ENCODE results near the gene TNS1.
"Not testable (repeated sequence)": the region's sequence is repeated elsewhere in the genome, so short reads cannot be mapped to it uniquely, and the experiment has no call there.

Gene TNS1

DNA sequence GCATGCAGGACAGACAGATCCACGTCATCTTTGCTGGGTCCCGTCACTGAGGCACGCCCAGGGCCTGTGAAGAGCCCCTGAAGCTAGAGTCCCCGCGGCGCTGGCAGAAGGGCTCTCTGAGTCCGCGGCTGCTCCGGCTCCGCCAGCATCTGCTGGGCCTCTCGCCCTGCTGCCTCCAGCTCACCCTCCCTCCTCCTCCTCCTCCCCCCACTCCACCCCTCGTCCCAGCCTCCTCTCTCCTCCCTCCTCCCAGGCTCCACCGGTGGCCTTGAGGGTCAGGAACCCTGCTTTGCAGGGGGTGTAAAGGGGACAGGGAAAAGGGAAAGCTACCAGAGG lies at the start of gene TNS1:
TNS1 (minus strand) TSS at position 151 of the 336 bp plus-strand sequence; CDS start at position 28, 123 bp downstream.
- no peak for DNase-seq

DNA sequence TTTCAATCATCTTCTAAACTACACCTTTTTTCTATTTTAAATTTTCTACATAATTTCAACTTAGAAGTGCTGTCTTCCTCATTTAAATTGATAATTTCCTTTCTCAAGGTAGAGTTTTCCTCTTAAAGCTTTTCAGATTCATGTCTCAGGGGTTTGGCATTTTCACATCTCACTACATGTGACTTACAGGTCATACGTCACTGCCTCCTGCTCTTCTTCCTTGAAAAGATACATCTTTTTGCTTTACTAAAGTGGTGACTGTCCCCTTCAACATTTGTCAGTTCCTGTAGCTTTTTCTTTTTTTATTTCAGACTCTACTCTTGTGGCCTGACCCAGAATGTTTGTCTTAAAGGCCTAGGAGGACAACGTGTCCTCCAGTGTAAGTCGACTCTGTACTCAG lies 49.1 kb upstream of the TNS1 start:
- no peak for DNase-seq

DNA sequence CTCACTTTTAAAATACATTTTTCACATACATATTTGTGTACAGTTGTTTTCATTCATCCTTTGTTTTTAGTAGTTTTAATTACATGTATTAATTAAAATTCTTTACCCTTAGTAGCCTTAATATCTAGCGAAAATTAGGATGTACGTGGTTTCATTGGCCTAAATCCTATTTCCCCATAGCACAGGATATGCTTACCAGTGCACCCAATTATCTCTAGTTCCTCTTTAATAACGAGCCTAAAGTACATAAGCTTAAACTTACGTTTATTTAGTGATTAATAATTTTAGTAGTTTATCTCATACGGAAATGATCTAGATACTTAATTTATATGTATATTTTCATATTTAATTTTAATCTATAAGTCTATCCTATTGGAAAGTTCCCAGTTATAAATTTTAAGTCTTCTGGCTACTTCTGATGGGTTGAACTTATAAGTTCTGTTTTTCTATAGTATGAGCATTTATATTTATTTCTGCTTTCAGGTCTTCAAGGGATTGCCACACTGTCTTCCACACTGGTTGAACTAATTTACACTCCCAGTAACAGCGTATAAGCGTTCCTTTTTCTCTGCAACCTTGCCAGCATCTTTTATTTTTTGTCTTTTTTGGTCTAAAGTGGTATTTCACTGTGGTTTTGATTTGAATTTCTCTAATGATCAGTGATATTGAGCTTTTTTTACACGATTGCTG lies 44.9 kb upstream of the TNS1 start:
- no peak for DNase-seq

DNA sequence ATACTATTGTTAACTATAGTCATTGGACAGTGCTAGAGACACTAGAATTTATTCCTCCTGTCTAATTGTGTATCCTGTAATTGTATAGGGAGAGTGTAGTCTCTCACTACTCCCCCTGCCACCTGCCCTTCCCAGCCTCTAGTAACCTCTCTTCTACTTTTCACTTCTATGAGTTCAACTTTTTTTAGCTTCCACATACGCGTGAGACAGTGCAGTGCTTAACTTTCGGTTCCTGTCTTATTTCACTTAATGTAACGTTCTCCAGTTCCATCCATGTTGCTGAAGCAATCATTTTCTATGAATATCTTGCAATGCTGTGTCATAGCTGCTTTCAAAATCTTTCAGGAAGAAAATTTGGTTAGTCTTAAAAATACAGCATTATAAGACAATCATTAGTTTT lies 43.4 kb upstream of the TNS1 start:
- DNase-seq: no peak

DNA sequence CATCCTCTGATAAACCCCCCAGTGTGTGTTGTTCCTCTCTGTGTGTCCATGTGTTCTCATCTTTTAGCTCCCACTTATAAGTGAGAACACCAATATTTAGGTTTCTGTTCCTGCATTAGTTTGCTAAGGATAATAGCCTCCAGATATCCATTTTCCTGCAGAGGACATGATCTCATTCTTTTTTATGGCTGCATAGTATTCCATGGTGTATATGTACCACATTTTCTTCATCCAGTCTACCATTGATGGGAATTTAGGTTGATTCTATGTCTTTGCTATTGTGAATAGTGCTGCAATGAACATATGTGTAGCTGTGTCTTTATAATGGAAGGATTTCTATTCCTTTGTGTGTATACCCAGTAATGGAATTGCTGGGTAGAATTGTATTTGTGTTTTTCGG lies 41.8 kb upstream of the TNS1 start:
- not testable (repeated sequence) for DNase-seq

DNA sequence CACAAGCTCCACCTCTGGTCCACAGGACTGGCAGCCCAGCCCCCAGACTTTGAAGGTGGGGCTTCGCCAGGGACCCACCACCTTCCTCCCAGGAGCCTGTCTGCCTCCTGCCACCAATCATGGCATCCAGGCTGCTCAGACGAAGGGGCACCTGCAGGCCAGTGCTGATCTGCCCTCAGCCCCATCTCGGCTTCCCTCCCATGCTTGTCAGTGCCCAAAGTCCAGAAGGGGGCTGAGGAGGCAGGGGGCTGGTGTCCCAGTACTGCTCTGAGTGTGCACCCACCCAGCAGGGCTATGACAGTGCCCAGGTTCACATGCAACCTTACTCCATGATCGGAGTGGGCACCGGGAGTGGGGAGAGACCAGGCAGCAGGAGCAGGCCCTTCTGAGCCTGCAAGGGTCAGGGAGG lies 40.9 kb upstream of the TNS1 start:
- DNase-seq: no peak

DNA sequence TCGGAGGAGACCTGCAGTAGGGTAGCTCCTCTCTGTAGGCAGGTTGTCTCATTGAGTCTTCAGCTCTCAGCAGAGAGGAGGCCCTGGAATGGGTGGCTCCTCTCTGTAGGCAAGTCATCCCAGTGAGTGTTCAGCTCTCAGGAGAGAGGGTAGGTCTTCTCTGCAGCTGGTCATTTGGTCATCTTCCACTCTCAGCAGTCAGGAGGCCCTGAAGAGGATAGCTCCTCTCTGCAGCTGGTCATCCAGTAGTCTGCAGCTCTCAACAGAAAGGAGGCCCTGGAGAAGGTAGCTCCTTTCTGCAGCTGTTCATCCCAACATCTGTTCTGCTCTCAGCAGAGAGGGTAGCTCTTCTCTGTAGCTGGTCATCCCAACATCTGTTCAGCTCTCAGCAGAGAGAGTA lies 40.3 kb upstream of the TNS1 start:
- no peak for DNase-seq

DNA sequence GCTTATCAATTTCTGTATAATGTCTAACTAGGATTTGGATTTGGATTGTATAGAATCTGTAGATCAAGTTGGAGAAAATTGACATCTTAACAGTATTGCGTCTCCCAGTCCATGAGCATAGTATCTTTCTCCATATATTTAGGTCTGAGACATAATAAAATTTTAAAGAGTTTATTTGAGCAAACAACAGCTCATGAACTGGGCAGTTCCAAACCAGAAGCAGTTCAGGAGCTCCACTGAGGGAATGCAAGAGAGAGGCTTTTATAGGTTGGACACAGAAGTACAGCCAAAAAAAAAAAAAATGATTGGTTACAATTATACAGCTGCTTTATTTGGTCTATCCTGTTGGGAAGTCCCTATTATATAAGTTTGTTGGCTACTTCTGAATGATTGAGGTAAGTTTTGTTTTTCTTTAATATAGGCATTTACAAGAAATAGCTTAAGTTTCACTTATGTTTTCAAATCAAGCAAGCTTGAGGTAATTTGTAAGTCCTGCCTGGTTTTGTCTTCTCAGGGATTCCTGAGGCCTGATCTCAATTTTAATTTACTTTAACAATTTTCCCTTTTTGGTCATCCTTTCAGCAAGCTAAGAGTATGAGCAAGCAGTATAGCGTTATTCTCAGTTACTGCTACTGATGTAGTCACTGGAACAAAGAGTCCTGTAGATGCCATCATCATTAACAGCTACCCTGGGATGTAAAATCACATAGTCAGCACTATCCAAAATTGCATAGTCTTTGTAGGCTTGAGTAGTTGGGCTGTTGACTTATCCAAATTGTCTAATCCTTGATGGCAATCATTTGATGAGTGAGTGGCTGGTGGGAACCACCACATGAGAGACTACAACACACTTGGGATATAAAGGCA lies 38.7 kb upstream of the TNS1 start:
- no peak for DNase-seq

DNA sequence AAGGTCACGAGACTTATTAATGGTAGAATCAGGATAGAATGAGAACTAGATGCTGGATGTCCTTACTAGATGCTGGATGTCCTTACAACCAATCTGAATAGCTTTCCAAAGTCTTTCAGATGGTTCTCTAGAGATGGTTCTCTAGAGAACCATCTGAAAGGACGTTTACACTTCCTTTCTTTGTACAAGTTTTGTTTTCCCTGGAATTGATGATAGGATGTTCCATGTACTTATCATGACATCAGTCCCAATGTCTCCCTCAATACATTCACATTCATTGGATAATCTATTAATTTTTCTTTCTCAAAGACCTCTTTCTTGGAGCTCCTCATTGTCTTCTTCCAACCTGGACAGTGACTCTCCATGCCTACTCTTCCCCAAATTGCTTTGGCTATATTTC lies 38.1 kb upstream of the TNS1 start:
- no peak for DNase-seq

DNA sequence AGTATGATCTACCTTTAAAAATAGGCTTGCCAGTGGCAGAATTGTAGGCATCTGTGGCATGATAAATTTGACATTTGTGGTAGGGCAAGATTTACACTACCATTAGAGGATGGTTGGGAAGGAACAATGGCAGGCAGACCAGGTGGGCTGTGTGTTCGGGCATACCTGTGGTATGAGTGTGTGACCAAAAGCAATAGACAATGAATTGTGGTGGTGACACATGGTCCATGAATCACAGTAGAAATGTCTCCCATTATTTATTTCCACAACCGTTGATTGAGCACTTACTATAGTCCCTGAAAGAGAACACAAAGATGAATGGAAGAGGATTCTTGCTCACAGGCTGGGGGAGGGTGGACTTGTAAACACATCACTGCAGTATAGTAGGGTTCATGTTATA lies 36.4 kb upstream of the TNS1 start:
- no peak for DNase-seq

DNA sequence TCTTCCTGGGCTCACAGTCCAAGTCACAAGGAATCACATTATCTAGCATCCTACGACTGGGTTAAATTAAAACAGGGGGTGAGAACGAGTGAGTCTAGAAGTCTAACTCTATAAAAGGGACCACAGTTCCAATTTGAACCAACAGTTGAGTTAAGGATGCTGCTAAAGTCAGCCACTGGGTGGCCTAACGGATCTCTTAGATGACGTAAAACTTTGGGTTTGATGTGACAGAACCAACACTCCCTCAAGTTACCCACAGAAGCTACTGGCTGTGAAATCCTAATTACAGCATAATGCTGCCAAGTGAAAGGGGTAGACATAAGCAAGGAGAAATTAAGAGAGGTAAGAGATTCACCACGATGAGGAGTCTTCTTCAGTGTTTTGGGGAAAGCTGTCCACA lies 33.6 kb upstream of the TNS1 start:
- no peak for DNase-seq

DNA sequence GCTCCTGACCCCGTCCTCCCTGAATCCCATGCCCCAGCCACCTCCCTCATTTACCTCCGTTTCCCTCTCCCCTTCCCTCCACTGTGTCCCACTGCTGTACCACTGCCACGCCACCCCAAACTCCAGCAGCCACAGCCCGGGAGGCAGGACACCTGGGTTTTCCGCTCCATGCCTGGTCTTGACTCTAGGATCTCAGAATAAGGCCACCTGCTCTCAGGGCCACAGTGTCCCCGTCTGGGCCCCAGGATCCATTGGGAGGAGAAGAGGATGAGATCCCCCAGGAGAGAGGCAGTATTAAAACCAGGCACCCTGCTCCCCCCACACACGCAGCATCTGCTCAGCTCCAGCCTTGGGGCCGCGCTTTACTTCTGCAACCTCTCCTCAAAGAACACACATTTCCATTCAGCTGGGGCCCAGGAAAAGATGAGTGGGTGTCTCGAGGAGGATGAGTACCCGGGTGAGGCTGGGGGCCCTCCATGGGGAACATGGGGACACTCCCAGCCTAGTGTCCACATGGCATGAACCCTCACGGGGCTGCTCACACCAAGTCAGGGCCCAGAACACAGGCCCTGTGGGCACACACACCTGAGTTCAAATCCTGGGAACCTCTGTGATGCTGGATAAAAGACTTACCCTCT lies 32.8 kb upstream of the TNS1 start:
- no peak for DNase-seq

DNA sequence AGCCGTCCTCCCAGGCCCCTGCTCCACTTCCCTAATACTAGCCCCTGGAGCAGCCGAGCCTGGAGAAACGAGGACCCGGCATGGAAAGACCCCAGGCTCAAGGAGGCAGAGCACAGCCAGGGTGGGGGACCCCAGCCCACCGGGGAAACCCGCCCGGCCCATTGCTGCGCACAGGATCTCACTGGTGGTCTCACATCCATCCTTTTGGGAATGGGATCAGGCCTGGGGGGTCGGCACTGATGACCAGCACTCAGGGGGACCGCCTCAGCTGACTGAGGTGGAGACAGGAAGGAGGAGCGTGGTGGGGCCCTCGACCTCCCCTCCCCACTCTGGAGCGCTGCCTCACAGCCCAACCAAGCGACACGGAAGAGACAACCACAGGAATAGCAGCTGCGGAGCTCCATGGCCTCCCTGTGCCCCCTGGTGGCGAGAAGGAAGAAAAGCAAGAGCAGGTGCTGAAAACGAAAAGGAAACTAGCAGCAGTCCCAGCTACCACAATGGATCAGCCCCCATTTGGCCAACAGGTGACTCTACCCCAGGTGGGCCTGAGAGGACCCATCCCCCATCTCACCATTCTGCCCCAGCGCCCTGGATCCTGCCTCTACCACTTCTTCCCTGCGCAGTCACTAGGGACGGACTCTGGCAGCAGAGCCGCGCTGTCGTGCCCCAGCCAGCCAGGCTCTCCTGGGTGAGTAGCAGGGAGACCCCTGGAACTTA lies 31.9 kb upstream of the TNS1 start:
- peak; percentile 55 to 60 for DNase-seq

DNA sequence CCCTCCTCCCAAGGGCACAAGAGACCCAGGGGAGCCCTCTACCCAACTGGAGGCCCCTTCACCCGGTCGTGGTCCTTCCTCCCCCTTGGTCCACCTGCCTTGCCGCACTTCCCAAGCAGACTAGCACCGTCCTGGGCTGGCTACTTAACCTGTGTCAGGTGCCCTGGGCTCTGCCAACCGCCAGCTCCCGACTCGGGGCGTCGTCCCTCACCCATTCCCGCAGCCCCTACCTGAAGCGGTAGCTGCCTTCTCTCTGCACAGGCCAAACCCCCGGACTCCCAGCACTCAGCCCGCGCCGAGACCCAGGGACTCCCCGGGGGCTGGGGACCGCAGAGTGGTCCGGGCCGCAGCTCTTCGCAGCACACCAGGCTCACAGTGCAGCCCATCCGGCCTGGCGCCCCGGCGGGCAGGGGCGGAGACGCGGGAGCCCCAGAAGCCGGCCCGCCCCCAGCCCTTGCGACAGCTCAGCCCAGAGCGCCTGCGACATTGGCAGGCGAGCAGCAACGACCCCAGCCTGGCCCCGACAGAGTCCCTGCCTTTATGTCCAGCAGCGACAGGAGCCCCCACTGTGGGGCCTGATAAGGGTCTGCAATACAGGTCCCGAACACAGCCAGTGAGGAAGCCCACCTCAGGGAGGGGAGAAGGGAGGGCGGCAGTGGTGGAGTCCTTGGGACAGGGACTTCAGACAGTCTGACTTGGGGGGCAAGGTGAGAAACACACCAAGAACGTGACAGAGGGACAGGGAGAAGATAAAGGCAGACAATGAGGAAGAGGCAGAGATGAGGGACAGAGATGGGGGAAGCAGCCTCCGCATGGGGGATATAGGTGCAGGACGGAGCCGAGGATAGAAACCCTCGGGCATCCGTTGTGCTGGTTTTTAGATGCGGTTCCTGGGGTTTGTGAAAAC lies 31.0 kb upstream of the TNS1 start:
- DNase-seq: no peak

DNA sequence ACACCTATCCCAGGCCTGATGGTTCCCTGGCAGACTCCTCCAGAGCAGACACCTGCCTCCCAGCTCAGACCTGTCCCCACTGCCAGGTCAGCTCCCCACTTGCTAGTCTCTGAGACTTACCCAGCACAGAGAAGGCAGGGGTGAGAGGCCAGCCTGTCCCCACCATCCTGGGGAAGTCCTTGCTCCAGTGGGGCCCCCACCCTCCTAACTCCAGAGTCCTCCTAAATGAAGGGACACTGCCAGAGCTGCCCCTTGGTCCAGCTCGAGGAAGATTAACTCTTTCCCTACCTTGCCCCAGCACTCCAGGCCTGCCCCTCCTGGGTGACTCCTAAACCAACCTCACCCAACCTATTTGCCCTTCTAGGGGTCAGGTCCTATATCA lies 30.4 kb upstream of the TNS1 start:
- no peak for DNase-seq

DNA sequence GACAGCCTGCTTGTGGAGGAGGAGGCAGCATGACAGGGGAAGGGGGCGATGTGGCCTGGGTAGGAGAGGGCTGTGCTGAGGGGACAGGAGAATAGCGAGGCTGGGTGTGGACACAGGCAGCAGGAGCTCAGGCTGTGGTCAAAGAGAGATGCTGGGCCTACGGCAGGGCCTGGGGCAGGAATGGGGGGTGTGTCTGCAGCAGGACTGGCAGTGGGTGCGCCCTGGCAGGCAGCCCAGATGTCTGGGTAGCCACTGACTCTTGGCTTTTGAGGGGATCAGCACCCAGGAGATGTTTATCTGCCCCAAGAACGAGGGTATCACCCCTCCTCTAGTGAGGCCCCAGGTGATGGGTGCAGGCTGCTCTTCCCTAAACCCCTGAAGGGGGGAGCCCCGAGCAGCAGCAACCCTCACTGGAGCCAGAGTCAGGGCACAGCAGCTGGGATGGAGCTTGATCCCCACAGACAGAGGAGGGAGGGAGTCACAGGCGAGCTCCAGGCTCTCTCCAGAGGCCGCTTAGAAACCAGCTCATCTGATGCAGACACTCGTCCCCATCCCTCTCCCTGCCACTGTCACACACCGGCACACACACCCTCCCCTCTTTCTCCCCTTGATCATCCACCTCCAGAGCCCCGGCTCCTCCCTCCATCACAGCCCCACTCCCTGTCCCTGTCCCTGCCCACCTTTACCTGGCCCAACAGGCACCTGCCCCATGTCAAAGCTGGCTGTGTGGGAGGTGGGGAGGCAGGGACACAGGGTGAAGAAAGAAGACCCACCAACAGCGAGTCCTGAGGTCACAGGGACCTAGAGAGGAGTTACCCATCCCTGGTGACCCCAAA lies 29.8 kb upstream of the TNS1 start:
- DNase-seq: no peak

DNA sequence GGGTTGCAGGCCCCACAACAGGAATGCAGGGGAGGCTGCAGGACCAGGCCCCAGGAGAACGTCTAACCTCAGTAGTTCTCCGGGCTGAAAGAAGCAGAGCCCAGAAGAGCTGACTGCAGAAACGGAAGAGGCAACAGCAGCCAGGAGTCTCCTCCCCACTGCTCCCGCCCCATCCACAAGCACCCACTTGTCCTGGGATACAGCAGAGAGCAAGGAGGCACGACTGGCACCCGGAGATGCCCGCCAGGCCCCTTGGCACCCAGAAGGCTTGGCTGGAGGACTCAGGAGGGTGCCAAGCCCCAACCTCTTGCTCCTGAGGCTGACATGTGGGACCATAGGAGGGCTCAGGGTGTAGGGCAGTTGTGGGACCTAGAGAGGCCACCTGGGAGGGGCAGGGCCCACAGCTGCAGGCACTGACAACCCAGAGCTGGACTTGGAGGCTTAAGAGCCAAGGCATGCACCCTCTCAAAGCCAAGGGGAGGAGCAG lies 29.0 kb upstream of the TNS1 start:
- DNase-seq: no peak

DNA sequence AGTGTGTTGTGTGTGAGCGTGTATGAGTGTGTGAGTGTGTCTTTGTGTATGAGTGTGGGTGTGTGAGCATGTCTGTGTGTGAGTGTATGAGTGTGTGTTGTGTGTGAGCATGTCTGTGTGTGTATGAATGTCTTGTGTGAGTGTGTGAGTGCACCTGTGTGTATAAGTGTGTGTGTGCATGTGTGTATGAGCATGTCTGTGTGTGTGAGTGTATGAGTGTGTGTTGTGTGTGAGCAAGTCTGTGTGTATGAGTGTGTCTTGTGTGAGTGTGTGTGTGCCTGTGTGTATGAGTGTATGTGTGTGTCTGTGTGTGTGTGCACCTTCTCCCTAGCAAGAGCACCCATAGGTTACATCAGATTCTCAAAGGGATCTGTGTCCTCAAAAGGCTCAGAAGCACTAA lies 28.5 kb upstream of the TNS1 start:
- DNase-seq: no peak

DNA sequence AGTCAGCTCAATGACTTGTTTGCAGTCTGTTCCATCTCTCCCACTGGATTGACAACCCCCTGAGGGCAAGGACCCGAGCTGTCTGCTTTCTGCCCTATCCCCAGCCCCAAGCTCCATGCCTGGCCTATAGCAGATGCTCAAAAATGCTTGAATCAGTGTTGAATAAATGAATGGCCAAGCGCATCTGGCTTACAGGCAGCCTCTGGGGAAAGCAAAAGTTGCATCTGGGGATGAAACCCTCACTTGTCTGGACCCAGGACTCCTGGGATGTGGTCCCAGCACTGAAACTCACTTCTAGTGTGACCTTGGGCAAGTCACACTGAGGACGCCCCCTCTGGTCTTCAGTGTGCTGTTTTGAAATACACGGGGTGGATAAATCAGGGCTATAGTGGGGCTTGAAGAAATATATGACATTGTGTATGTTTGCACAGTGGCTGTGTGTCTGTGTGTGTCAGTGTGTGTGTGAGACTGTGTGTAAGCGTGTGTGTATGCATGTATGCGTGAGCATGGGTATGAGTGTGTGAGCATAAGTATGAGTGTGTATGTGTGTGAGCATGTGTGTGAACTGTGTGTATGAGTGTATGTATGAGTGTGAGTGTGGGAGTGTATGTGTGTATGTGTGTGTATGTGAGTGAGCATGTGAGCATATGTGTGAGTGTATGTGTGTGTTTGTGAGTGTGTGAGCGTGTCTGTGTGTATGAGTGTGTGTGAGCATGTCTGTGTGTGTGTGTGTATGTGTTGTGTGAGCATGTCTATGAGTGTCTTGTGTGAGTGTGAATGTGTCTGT lies 27.8 kb upstream of the TNS1 start:
- no peak for DNase-seq

All from activated CD4-positive, alpha-beta T cell treated with anti-CD3 and anti-CD28 coated beads for 4 hours (primary cell).